HEK293 (cell line): ENCODE data around the gene ARR3.

Experiments used
- EGR2 ChIP-seq: fragments of 450-650 bp; formaldehyde crosslinking; IDR thresholded peaks from 2 replicates; pipeline ENCODE4 v1.5.1; 2016; ENCODE audit warnings: low read depth, missing biosample characterization, missing genetic modification characterization
- HOXC10 ChIP-seq: sonication (generic); formaldehyde crosslinking; IDR thresholded peaks from 2 replicates; pipeline ENCODE4 v1.8.1; 2023; ENCODE audit warnings: mild to moderate bottlenecking, missing genetic modification reagents
- KLF1 ChIP-seq: fragments of 450-650 bp; formaldehyde crosslinking; IDR thresholded peaks from 2 replicates; pipeline ENCODE4 v1.5.1; 2016; ENCODE audit warnings: missing biosample characterization, missing genetic modification characterization
- KLF7 ChIP-seq: fragments of 450-650 bp; formaldehyde crosslinking; IDR thresholded peaks from 2 replicates; pipeline ENCODE4 v1.5.1; 2016; ENCODE audit warnings: missing biosample characterization, missing genetic modification characterization, borderline replicate concordance
- KLF8 ChIP-seq: fragments of 450-650 bp; formaldehyde crosslinking; IDR thresholded peaks from 2 replicates; pipeline ENCODE4 v1.5.1; 2016; ENCODE audit warnings: missing biosample characterization, missing genetic modification characterization
- SCRT2 ChIP-seq: fragments of 450-650 bp; formaldehyde crosslinking; IDR thresholded peaks from 2 replicates; pipeline ENCODE4 v1.5.1; 2016; ENCODE audit warnings: missing biosample characterization, missing genetic modification characterization
- SP3 ChIP-seq: fragments of 450-650 bp; formaldehyde crosslinking; IDR thresholded peaks from 2 replicates; pipeline ENCODE4 v1.5.1; 2016; ENCODE audit warnings: missing biosample characterization, missing genetic modification characterization
- WT1 ChIP-seq: fragments of 450-650 bp; formaldehyde crosslinking; IDR thresholded peaks from 2 replicates; pipeline ENCODE4 v1.5.1; 2016; ENCODE audit warnings: missing biosample characterization, missing genetic modification characterization
- ZFHX2 ChIP-seq: fragments of 450-650 bp; formaldehyde crosslinking; conservative IDR thresholded peaks from 2 replicates; pipeline ENCODE4 v1.5.1; 2016; ENCODE audit warnings: missing biosample characterization, missing genetic modification characterization
- ZNF10 ChIP-seq: fragments of 450-650 bp; formaldehyde crosslinking; IDR thresholded peaks from 2 replicates; pipeline ENCODE4 v1.5.1; 2017; ENCODE audit warnings: missing biosample characterization, missing genetic modification characterization
- ZNF133 ChIP-seq: fragments of 450-650 bp; formaldehyde crosslinking; IDR thresholded peaks from 2 replicates; pipeline ENCODE4 v1.5.1; 2016; ENCODE audit warnings: missing biosample characterization, missing genetic modification characterization
- ZNF138 ChIP-seq: fragments of 450-650 bp; formaldehyde crosslinking; IDR thresholded peaks from 2 replicates; pipeline ENCODE4 v1.5.1; 2016; ENCODE audit warnings: missing biosample characterization, missing genetic modification characterization, borderline replicate concordance
- ZNF155 ChIP-seq: fragments of 450-650 bp; formaldehyde crosslinking; IDR thresholded peaks from 2 replicates; pipeline ENCODE4 v1.5.1; 2016; ENCODE audit warnings: missing biosample characterization, missing genetic modification characterization
- ZNF169 ChIP-seq: fragments of 450-650 bp; formaldehyde crosslinking; IDR thresholded peaks from 2 replicates; pipeline ENCODE4 v1.5.1; 2016; ENCODE audit warnings: missing biosample characterization, missing genetic modification characterization
- ZNF211 ChIP-seq: fragments of 450-650 bp; formaldehyde crosslinking; IDR thresholded peaks from 2 replicates; pipeline ENCODE4 v1.5.1; 2016; ENCODE audit warnings: low read depth, missing biosample characterization, missing genetic modification characterization
- ZNF214 ChIP-seq: fragments of 450-650 bp; formaldehyde crosslinking; IDR thresholded peaks from 2 replicates; pipeline ENCODE4 v1.5.1; 2017; ENCODE audit warnings: missing biosample characterization, mild to moderate bottlenecking, missing genetic modification characterization, borderline replicate concordance
- ZNF24 ChIP-seq: fragments of 450-650 bp; formaldehyde crosslinking; IDR thresholded peaks from 2 replicates; pipeline ENCODE4 v1.5.1; 2016; ENCODE audit warnings: missing biosample characterization, missing genetic modification characterization
- ZNF354C ChIP-seq: fragments of 450-650 bp; formaldehyde crosslinking; IDR thresholded peaks from 2 replicates; pipeline ENCODE4 v1.5.1; 2016; ENCODE audit warnings: missing biosample characterization, missing genetic modification characterization, low read depth, borderline replicate concordance
- ZNF37A ChIP-seq: fragments of 450-650 bp; IDR thresholded peaks from 2 replicates; pipeline ENCODE4 v1.5.1; 2018; ENCODE audit warnings: missing biosample characterization, missing genetic modification characterization
- ZNF391 ChIP-seq: fragments of 450-650 bp; formaldehyde crosslinking; IDR thresholded peaks from 2 replicates; pipeline ENCODE4 v1.5.1; 2016; ENCODE audit warnings: low read depth, missing biosample characterization, missing genetic modification characterization, borderline replicate concordance
- ZNF610 ChIP-seq: fragments of 450-650 bp; formaldehyde crosslinking; IDR thresholded peaks from 2 replicates; pipeline ENCODE4 v1.5.1; 2016; ENCODE audit warnings: missing biosample characterization, missing genetic modification characterization, borderline replicate concordance
- ZNF624 ChIP-seq: fragments of 450-650 bp; formaldehyde crosslinking; IDR thresholded peaks from 2 replicates; pipeline ENCODE4 v1.5.1; 2017; ENCODE audit warnings: missing biosample characterization, missing genetic modification characterization
- ZNF660 ChIP-seq: fragments of 450-650 bp; IDR thresholded peaks from 2 replicates; pipeline ENCODE4 v1.5.1; 2018; ENCODE audit warnings: missing biosample characterization, mild to moderate bottlenecking, missing genetic modification characterization
- ZNF701 ChIP-seq: fragments of 450-650 bp; formaldehyde crosslinking; IDR thresholded peaks from 2 replicates; pipeline ENCODE4 v1.5.1; 2016; ENCODE audit warnings: missing biosample characterization, missing genetic modification characterization
- TF ChIP-seq, protein P1 (sequence below): fragments of 450-650 bp; formaldehyde crosslinking; IDR thresholded peaks from 2 replicates; pipeline ENCODE4 v1.5.1; 2016; ENCODE audit warnings: missing biosample characterization, missing genetic modification characterization
- TF ChIP-seq, protein P2 (sequence below): fragments of 450-650 bp; formaldehyde crosslinking; IDR thresholded peaks from 2 replicates; pipeline ENCODE4 v1.5.1; 2016; ENCODE audit warnings: missing biosample characterization, missing genetic modification characterization
- TF ChIP-seq, protein P3 (sequence below): fragments of 450-650 bp; formaldehyde crosslinking; IDR thresholded peaks from 2 replicates; pipeline ENCODE4; 2016; ENCODE audit warnings: missing biosample characterization, missing genetic modification characterization
- TF ChIP-seq, protein P4 (sequence below): fragments of 450-650 bp; formaldehyde crosslinking; IDR thresholded peaks from 2 replicates; pipeline ENCODE4 v1.5.1; 2016; ENCODE audit warnings: missing biosample characterization, missing genetic modification characterization

ARR3 gene

DNA sequence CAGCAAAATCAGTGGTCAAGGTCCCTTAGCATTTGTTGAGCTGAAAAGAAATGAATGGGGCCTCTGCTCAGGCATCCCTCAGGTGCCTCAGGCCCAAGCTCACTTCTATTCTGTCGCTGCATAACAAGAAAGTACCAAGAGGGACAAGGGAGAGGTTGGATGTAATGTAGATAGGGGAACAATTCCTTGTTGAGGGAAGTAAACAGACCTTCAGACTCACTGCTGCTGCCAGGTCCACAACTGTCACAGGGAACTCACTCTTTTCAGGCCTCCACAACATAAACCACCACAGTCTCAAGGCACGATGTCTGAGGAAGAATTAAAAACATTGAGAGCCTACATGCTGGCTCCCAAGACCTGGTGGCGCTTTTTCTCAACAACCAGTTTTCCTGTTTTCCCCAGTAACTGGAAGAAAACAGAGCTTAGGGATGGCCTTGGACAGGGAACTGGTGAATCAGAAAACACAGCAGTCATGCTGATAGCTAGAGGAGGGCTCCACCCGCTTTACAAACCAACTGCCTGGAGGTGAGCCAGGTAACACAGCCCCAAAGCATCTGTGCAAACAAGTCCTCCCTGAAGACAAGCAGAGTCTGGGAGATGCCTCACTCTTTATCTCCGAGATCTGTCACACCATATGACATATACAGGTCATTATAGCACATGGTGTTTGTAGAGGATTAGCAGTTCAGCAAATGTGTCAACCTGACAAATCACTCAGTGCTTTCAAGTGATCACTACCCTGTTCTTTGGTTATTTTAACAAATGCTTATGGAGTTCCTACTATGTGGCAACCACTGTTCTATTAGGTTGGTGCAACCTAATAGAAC, 48.0 kb upstream of the ARR3 start (continued):
- TF ChIP-seq, protein P1, sequence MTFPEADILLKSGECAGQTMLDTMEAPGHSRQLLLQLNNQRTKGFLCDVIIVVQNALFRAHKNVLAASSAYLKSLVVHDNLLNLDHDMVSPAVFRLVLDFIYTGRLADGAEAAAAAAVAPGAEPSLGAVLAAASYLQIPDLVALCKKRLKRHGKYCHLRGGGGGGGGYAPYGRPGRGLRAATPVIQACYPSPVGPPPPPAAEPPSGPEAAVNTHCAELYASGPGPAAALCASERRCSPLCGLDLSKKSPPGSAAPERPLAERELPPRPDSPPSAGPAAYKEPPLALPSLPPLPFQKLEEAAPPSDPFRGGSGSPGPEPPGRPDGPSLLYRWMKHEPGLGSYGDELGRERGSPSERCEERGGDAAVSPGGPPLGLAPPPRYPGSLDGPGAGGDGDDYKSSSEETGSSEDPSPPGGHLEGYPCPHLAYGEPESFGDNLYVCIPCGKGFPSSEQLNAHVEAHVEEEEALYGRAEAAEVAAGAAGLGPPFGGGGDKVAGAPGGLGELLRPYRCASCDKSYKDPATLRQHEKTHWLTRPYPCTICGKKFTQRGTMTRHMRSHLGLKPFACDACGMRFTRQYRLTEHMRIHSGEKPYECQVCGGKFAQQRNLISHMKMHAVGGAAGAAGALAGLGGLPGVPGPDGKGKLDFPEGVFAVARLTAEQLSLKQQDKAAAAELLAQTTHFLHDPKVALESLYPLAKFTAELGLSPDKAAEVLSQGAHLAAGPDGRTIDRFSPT (tag by site-specific recombination), result no peak
- TF ChIP-seq ZNF169, result no peak
- no peak for TF ChIP-seq ZNF155 (tag by site-specific recombination)
- no peak for TF ChIP-seq ZFHX2
- TF ChIP-seq SCRT2 (tag by site-specific recombination), result no peak
- TF ChIP-seq ZNF24 (tag by site-specific recombination), result no peak
- TF ChIP-seq HOXC10 (CRISPR knock-in tag), result no peak
- TF ChIP-seq KLF7 (tag by site-specific recombination), result no peak
- TF ChIP-seq, protein P2, sequence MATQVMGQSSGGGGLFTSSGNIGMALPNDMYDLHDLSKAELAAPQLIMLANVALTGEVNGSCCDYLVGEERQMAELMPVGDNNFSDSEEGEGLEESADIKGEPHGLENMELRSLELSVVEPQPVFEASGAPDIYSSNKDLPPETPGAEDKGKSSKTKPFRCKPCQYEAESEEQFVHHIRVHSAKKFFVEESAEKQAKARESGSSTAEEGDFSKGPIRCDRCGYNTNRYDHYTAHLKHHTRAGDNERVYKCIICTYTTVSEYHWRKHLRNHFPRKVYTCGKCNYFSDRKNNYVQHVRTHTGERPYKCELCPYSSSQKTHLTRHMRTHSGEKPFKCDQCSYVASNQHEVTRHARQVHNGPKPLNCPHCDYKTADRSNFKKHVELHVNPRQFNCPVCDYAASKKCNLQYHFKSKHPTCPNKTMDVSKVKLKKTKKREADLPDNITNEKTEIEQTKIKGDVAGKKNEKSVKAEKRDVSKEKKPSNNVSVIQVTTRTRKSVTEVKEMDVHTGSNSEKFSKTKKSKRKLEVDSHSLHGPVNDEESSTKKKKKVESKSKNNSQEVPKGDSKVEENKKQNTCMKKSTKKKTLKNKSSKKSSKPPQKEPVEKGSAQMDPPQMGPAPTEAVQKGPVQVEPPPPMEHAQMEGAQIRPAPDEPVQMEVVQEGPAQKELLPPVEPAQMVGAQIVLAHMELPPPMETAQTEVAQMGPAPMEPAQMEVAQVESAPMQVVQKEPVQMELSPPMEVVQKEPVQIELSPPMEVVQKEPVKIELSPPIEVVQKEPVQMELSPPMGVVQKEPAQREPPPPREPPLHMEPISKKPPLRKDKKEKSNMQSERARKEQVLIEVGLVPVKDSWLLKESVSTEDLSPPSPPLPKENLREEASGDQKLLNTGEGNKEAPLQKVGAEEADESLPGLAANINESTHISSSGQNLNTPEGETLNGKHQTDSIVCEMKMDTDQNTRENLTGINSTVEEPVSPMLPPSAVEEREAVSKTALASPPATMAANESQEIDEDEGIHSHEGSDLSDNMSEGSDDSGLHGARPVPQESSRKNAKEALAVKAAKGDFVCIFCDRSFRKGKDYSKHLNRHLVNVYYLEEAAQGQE (tag by site-specific recombination), result no peak
- TF ChIP-seq ZNF624, result no peak
- 0 out of 2 replicates have a peak, but pooled peaks have one; percentile 17 for TF ChIP-seq ZNF10 (tag by site-specific recombination)
- TF ChIP-seq, protein P3, sequence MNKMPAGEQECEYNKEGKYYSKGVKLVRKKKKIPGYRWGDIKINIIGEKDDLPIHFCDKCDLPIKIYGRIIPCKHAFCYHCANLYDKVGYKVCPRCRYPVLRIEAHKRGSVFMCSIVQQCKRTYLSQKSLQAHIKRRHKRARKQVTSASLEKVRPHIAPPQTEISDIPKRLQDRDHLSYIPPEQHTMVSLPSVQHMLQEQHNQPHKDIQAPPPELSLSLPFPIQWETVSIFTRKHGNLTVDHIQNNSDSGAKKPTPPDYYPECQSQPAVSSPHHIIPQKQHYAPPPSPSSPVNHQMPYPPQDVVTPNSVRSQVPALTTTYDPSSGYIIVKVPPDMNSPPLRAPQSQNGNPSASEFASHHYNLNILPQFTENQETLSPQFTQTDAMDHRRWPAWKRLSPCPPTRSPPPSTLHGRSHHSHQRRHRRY (tag by site-specific recombination), result no peak
- TF ChIP-seq KLF1 (tag by site-specific recombination), result peak; percentile 98
- TF ChIP-seq ZNF391 (tag by site-specific recombination), result no peak
- no peak for TF ChIP-seq ZNF701 (tag by site-specific recombination)
- TF ChIP-seq ZNF354C (tag by site-specific recombination), result no peak
- TF ChIP-seq ZNF133 (tag by site-specific recombination), result no peak
- no peak for TF ChIP-seq EGR2
- no peak for TF ChIP-seq ZNF211 (tag by site-specific recombination)
- TF ChIP-seq ZNF138 (tag by site-specific recombination), result no peak
- peak; percentile 95 for TF ChIP-seq WT1 (tag by site-specific recombination)
- TF ChIP-seq ZNF660, result no peak
- TF ChIP-seq ZNF214, result no peak
- no peak for TF ChIP-seq ZNF37A
- 0 out of 2 replicates have a peak, but pooled peaks have one; percentile 29 for TF ChIP-seq SP3 (tag by site-specific recombination)
- TF ChIP-seq ZNF610, result no peak
- peak; percentile 36; the same call in 1 of the 2 replicates for TF ChIP-seq KLF8 (tag by site-specific recombination)
- TF ChIP-seq, protein P4, sequence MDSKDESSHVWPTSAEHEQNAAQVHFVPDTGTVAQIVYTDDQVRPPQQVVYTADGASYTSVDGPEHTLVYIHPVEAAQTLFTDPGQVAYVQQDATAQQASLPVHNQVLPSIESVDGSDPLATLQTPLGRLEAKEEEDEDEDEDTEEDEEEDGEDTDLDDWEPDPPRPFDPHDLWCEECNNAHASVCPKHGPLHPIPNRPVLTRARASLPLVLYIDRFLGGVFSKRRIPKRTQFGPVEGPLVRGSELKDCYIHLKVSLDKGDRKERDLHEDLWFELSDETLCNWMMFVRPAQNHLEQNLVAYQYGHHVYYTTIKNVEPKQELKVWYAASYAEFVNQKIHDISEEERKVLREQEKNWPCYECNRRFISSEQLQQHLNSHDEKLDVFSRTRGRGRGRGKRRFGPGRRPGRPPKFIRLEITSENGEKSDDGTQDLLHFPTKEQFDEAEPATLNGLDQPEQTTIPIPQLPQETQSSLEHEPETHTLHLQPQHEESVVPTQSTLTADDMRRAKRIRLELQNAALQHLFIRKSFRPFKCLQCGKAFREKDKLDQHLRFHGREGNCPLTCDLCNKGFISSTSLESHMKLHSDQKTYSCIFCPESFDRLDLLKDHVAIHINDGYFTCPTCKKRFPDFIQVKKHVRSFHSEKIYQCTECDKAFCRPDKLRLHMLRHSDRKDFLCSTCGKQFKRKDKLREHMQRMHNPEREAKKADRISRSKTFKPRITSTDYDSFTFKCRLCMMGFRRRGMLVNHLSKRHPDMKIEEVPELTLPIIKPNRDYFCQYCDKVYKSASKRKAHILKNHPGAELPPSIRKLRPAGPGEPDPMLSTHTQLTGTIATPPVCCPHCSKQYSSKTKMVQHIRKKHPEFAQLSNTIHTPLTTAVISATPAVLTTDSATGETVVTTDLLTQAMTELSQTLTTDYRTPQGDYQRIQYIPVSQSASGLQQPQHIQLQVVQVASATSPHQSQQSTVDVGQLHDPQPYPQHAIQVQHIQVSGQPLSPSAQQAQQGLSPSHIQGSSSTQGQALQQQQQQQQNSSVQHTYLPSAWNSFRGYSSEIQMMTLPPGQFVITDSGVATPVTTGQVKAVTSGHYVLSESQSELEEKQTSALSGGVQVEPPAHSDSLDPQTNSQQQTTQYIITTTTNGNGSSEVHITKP (tag by site-specific recombination), result peak; percentile 20; the same call in 1 of the 2 replicates
